Middle frontal gyrus (tissue), 1 donor: ENCODE measurements around the gene FUT7.
"Not testable (repeated sequence)": the region's sequence is repeated elsewhere in the genome, so short reads cannot be mapped to it uniquely, and the experiment has no call there.

Experiments used
- DNase-seq: peaks from one replicate; pipeline ENCODE4 v3.0.0-alpha.2; 2015; ENCODE audit warnings: low spot score; ENCODE audit errors: extremely low spot score

Gene FUT7

GRCh38 chr9:137066096-137066861 is 34.4 kb upstream of the FUT7 start:
- DNase-seq, result no peak

- no peak for DNase-seq
These were observed 33.6 kb upstream of the FUT7 start for GRCh38 chr9:137065336-137065967.

- no peak for DNase-seq
These were observed 32.9 kb upstream of the FUT7 start for GRCh38 chr9:137064880-137065164.

- DNase-seq, result no peak
These were observed 32.4 kb upstream of the FUT7 start for GRCh38 chr9:137064027-137064879.

- DNase-seq, result no peak
These were observed 31.6 kb upstream of the FUT7 start for GRCh38 chr9:137063311-137064026.

- not testable (repeated sequence) for DNase-seq
These were observed 30.9 kb upstream of the FUT7 start for GRCh38 chr9:137062798-137063197.

- no peak for DNase-seq
These were observed 30.5 kb upstream of the FUT7 start for GRCh38 chr9:137062384-137062783.

- no peak for DNase-seq
These were observed 26.8 kb upstream of the FUT7 start for GRCh38 chr9:137058521-137059234.

- DNase-seq, result no peak
These were observed 25.7 kb upstream of the FUT7 start for GRCh38 chr9:137057545-137057944.

GRCh38 chr9:137056739-137057415 is 25.0 kb upstream of the FUT7 start:
- no peak for DNase-seq

GRCh38 chr9:137055385-137056364 is 23.8 kb upstream of the FUT7 start:
- peak; percentile 84 for DNase-seq

- no peak for DNase-seq
These were observed 23.1 kb upstream of the FUT7 start for GRCh38 chr9:137054932-137055384.

- DNase-seq, result no peak
These were observed 22.4 kb upstream of the FUT7 start, which contains the start of gene ENTPD2 for GRCh38 chr9:137053944-137054931. Gene ENTPD2 (minus strand): TSS chr9:137054061. CDS start chr9:137053997, 64 bp downstream.

- DNase-seq, result no peak
These were observed 21.4 kb upstream of the FUT7 start for GRCh38 chr9:137052998-137053943.

GRCh38 chr9:137052293-137052692 is 20.4 kb upstream of the FUT7 start:
- no peak for DNase-seq

- DNase-seq, result no peak
These were observed 19.3 kb upstream of the FUT7 start for GRCh38 chr9:137051145-137051724.
